GM03348 (cell line): Measurements from ENCODE around the gene FCGBP.
"Not testable (repeated sequence)": the region's sequence is repeated elsewhere in the genome, so short reads cannot be mapped to it uniquely, and the experiment has no call there.

Experiments used
- DNase-seq: peaks from one replicate; pipeline ENCODE4 v3.0.0; 2012; ENCODE audit warnings: low spot score

The FCGBP gene

GRCh38 chr19:39917561-39918182 lies 16.8 kb downstream of the FCGBP start:
- no peak for DNase-seq

DNA sequence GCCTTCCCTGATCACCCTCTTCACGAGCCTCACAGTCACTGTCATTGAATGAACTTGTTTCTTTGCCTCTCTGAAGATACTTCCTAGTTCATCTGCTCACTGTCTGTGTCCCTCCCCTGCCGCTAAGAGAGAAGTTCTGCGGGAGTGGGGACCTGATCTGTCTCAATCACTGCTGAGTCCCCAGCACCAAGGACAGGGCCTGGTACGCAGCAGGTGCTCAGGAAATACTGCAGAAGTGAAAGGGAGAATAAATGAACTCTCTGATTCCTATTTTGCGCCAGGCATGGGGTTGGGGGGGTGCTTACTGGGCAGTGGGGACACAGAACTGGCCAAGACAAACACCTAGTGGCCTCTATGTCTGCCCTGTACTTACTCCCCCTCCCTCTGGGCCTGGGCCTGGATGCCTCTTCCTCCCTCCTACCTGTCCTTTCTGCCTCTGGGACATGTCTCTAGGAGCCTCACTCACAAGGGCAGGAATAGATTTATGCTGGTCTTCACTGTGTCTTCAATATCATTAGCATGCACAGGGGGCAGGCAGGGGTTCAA lies 17.5 kb downstream of the FCGBP start:
- no peak for DNase-seq

- no peak for DNase-seq
These were observed 18.2 kb downstream of the FCGBP start for GRCh38 chr19:39916236-39916635.

GRCh38 chr19:39915848-39916215 lies 18.6 kb downstream of the FCGBP start:
- DNase-seq: no peak

- no peak for DNase-seq
These were observed 19.2 kb downstream of the FCGBP start for GRCh38 chr19:39915101-39915847.

- DNase-seq: no peak
These were observed 20.6 kb downstream of the FCGBP start for GRCh38 chr19:39913682-39914333.

DNA sequence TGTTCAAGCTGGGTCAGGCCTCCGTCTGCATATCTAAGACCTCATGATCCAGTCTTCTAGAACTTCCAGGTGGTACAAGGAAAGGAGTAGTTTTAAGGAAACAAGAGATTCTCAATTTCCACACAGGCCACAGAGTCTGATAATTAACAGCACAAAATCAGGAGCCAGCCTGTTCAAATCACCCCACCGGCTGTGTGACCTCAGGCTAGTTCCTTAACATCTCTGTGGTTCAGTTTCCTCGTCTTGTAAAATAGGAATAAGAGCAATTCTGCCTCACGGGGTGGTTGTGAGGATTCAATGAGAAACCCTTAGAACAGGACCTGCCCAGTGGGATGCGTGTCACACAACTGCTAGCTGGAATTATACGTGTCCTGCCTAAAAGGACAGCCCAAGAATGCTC lies 25.6 kb downstream of the FCGBP start:
- no peak for DNase-seq

DNA sequence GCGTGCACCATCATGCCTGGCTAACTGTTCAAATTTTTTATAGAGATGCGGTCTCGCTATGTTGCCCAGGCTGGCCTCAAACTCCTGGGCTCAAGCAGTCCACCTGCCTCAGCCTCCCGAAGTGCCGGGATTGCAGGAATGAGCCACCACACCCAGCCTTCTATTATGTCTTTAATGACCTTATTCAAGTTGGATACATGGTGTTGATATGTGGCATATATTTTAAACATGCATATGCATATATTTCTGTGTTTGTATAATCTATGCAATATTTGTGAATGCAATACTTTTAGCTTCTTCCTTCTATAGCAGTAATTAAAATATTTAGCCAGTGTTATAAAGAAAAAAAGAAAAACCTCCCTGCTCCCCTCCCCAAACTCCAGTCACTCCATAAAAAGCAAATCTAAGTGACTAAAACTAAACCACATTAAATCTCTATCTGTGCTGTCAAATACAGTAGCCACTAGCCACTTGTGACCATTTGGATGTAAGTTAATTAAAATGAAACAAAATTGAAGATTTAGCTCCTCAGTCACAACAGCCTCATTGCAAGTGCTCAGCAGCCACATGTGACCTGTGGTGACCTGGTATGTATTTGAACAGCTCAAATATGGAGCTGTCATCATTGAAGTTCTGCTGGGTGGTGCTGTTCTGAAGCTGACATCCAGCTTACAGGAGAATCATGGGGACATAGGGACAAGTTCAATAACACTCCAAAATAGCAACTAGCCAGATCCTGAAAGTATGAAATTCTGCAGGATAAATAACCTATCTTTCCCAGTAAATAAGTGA lies 27.4 kb downstream of the FCGBP start:
- no peak for DNase-seq

DNA sequence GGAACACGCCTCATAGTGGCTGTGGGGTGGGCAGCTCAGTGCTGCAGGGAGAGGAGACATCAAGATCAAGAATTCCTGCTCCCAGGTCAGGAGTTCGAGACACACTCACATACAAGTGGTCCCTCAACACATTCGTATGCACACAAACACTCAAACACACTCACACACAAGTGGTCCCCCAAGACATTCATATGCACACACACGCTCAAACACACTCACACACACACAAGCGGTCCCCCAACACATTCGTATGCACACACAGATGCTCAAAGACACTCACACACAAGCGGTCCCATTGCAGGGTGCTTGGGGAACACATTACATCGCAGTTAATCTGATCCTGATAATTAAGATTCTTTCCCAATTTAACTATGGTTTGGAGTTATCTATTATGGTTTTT lies 28.2 kb downstream of the FCGBP start:
- no peak for DNase-seq

GRCh38 chr19:39903486-39904091 lies 30.8 kb downstream of the FCGBP start:
- not testable (repeated sequence) for DNase-seq

DNA sequence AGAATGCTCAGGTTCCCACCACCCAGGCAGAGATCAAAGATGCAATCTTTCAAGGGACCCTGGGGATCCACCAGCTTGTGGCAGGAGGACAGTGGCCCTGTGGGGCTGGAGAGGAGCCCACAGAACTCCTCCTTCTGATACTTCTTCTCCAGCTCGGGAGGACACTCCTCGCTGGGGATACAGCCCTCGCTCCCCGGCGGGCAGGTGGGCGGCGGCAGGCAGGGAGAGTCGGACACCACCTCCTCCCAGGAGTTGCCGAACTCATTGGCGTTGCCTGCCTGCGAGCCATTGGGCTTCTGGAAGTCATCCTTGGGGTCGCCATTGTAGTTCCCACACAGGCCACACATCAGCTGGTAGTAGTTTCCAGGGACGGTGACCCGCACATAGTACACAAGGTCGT lies 32.1 kb downstream of the FCGBP start:
- not testable (repeated sequence) for DNase-seq

GRCh38 chr19:39901681-39902080 lies 32.8 kb downstream of the FCGBP start:
- not testable (repeated sequence) for DNase-seq

GRCh38 chr19:39898858-39899257 lies 35.6 kb downstream of the FCGBP start:
- not testable (repeated sequence) for DNase-seq

GRCh38 chr19:39897511-39898245 lies 36.8 kb downstream of the FCGBP start:
- DNase-seq: peak; percentile 51

GRCh38 chr19:39895096-39895495 lies 39.3 kb downstream of the FCGBP start:
- not testable (repeated sequence) for DNase-seq

GRCh38 chr19:39894236-39894606 lies 40.2 kb downstream of the FCGBP start:
- DNase-seq: not testable (repeated sequence)

DNA sequence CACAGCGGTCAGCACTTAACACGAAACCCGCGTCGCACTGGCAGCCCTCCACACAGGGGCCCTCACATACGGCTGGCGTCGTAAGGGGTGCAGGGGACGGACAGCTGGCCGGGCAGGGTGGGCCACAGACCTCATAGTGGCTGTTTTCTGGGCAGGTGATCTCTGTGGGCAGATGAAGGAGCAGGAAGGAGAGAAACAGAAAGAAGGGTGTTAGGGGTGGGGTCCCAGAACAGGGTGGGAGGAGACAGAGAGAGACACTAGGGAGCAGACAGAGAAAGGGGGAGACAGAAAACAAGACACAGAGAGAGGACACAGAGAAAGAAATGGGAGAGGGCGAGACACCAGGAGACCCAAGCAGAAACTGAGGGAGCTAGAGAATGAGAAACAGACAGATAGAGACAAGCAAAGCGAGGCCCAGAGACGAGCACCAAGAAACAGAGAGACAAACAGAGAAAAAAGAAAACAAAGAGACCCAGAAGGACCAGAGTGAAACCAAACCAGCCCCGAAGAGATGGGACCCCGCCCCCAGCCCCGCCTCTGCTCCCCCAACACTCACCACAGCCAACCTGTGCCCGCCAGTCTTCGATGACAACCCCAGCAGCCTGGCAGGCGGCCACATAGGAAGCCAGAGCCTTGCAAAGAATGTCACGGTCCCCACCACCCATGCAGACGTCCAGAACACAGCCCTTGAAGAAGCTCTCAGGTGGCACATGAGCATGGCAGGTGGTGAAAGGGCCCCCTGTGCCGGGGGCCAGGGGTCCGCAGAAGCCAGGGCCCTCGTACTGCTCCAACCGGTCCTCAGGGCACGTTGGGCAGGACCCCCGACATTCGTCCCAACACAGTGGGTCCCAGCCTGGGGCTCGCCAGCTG lies 40.8 kb downstream of the FCGBP start:
- DNase-seq: not testable (repeated sequence)

DNA sequence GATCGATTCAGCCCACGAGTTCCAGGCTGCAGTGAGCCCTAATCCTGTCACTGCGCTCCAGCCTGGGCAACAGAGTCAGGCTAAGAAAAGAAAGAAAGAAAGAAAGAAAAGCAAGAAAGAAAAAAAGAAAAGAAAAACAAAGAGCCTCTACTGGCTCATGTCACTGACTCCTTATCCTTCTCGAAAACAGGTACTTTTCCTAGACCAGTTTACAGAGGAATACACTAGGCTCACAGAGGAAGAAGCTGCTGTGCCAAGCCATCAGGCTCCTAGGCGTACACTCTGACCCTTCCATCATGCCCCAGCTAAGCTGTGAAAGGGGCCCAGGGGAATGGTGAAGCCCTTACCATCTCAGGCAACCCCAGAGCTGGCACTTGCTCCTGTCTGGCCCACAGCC lies 41.9 kb downstream of the FCGBP start:
- not testable (repeated sequence) for DNase-seq

- not testable (repeated sequence) for DNase-seq
These were observed 42.6 kb downstream of the FCGBP start for GRCh38 chr19:39891660-39892505.
